KG1 (cell line): ENCODE results near the gene NONO.
"Not testable (repeated sequence)": the region's sequence is repeated elsewhere in the genome, so short reads cannot be mapped to it uniquely, and the experiment has no call there.

Experiments used
- DNase-seq: peaks from one replicate; lab custom pipeline; 2025; lab: John Stamatoyannopoulos, UW

NONO gene

GRCh38 chrX:71291381-71291780 lies 7.9 kb downstream of the NONO start:
- no peak for DNase-seq

- no peak for DNase-seq
These were observed 9.4 kb downstream of the NONO start for GRCh38 chrX:71292669-71293365.

- DNase-seq, result no peak
These were observed 13.4 kb downstream of the NONO start for GRCh38 chrX:71296806-71297205.

- DNase-seq, result no peak
These were observed 14.7 kb downstream of the NONO start for GRCh38 chrX:71298119-71298518.

GRCh38 chrX:71300064-71300463 lies 16.6 kb downstream of the NONO start:
- not testable (repeated sequence) for DNase-seq

GRCh38 chrX:71300495-71300894 lies 17.1 kb downstream of the NONO start:
- not testable (repeated sequence) for DNase-seq

- no peak for DNase-seq
These were observed 17.9 kb downstream of the NONO start, which contains the start of gene ITGB1BP2 for GRCh38 chrX:71301195-71301924. TSS of gene ITGB1BP2 (plus strand) at chrX:71301750. CDS start at chrX:71301807, 57 bp downstream.

GRCh38 chrX:71302461-71303213 lies 19.2 kb downstream of the NONO start:
- no peak for DNase-seq

GRCh38 chrX:71304561-71304960 lies 21.1 kb downstream of the NONO start:
- DNase-seq, result no peak

GRCh38 chrX:71315917-71316316 lies 32.5 kb downstream of the NONO start:
- DNase-seq, result no peak

- DNase-seq, result not testable (repeated sequence)
These were observed 33.5 kb downstream of the NONO start for GRCh38 chrX:71316959-71317358.

- DNase-seq, result no peak
These were observed 36.7 kb downstream of the NONO start for GRCh38 chrX:71320126-71320525.

GRCh38 chrX:71321731-71322130 lies 38.3 kb downstream of the NONO start:
- no peak for DNase-seq

GRCh38 chrX:71324452-71324851 lies 41.0 kb downstream of the NONO start:
- DNase-seq, result not testable (repeated sequence)

- no peak for DNase-seq
These were observed 43.0 kb downstream of the NONO start for GRCh38 chrX:71326394-71326793.

GRCh38 chrX:71349151-71349665 lies 65.8 kb downstream of the NONO start:
- DNase-seq, result not testable (repeated sequence)

GRCh38 chrX:71349867-71350266 lies 66.4 kb downstream of the NONO start:
- not testable (repeated sequence) for DNase-seq
